IPS-18a (cell line): Measurements from ENCODE around the gene CAPN9.
"Not testable (repeated sequence)": the region's sequence is repeated elsewhere in the genome, so short reads cannot be mapped to it uniquely, and the experiment has no call there.

Source experiments
- H3K27ac ChIP-seq: one replicate; pipeline ENCODE4 v1.5.1; 2013; ENCODE audit warnings: low read length
- H3K27me3 ChIP-seq: one replicate; pipeline ENCODE4 v1.6.1; 2013; ENCODE audit warnings: mild to moderate bottlenecking, low read length; ENCODE audit not compliant: control insufficient read depth, insufficient read depth
- H3K36me3 ChIP-seq: one replicate; pipeline ENCODE4 v1.6.1; 2013; ENCODE audit warnings: low read depth, low read length; ENCODE audit not compliant: control insufficient read depth
- H3K4me1 ChIP-seq: one replicate; pipeline ENCODE4 v1.6.1; 2013; ENCODE audit warnings: low read depth, low read length; ENCODE audit not compliant: control insufficient read depth
- H3K4me3 ChIP-seq: one replicate; pipeline ENCODE4 v1.5.1; 2013; ENCODE audit warnings: low read length
- H3K9ac ChIP-seq: one replicate; pipeline ENCODE4 v1.6.1; 2013; ENCODE audit warnings: mild to moderate bottlenecking, low read length, moderate library complexity
- H3K9me3 ChIP-seq: one replicate; pipeline ENCODE4 v1.6.1; 2013; ENCODE audit warnings: low read depth, low read length; ENCODE audit not compliant: control insufficient read depth

The CAPN9 gene

GRCh38 chr1:230836793-230837192 lies 89.6 kb downstream of the CAPN9 start:
- H3K27ac ChIP-seq = no peak overlapping the region
- no peaks in the 10 kb centered on the region for H3K27me3 ChIP-seq
- H3K9me3 ChIP-seq = no peaks in the 10 kb centered on the region
- peaks cover 12% of the 10 kb centered on the region for H3K36me3 ChIP-seq
- H3K9ac ChIP-seq = no peak overlapping the region
- H3K4me1 ChIP-seq = no peaks in the 10 kb centered on the region
- H3K4me3 ChIP-seq = no peak overlapping the region

- peaks cover 28% of the 10 kb centered on the region for H3K36me3 ChIP-seq
- no peaks in the 10 kb centered on the region for H3K27me3 ChIP-seq
- no peaks in the 10 kb centered on the region for H3K4me1 ChIP-seq
- H3K9ac ChIP-seq = no peak overlapping the region
- no peak overlapping the region for H3K4me3 ChIP-seq
- no peak overlapping the region for H3K27ac ChIP-seq
- no peaks in the 10 kb centered on the region for H3K9me3 ChIP-seq
Observed at GRCh38 chr1:230839173-230839572, 92.0 kb downstream of the CAPN9 start.

- peaks cover 28% of the 10 kb centered on the region for H3K36me3 ChIP-seq
- H3K9ac ChIP-seq = no peak overlapping the region
- H3K27ac ChIP-seq = no peak overlapping the region
- no peaks in the 10 kb centered on the region for H3K27me3 ChIP-seq
- no peak overlapping the region for H3K4me3 ChIP-seq
- H3K9me3 ChIP-seq = no peaks in the 10 kb centered on the region
- no peaks in the 10 kb centered on the region for H3K4me1 ChIP-seq
Observed at GRCh38 chr1:230842801-230843200, 95.6 kb downstream of the CAPN9 start.

- H3K27ac ChIP-seq = no peak overlapping the region
- peaks cover 21% of the 10 kb centered on the region for H3K36me3 ChIP-seq
- H3K9ac ChIP-seq = no peak overlapping the region
- no peaks in the 10 kb centered on the region for H3K27me3 ChIP-seq
- H3K4me1 ChIP-seq = no peaks in the 10 kb centered on the region
- H3K4me3 ChIP-seq = no peak overlapping the region
- H3K9me3 ChIP-seq = no peaks in the 10 kb centered on the region
Observed at GRCh38 chr1:230843503-230844309, 96.5 kb downstream of the CAPN9 start.

GRCh38 chr1:230844561-230844960 lies 97.4 kb downstream of the CAPN9 start:
- H3K9ac ChIP-seq = no peak overlapping the region
- H3K4me3 ChIP-seq = no peak overlapping the region
- H3K27me3 ChIP-seq = no peaks in the 10 kb centered on the region
- peaks cover 18% of the 10 kb centered on the region for H3K36me3 ChIP-seq
- no peaks in the 10 kb centered on the region for H3K4me1 ChIP-seq
- no peaks in the 10 kb centered on the region for H3K9me3 ChIP-seq
- H3K27ac ChIP-seq = no peak overlapping the region

- not testable (repeated sequence) for H3K4me1 ChIP-seq, H3K4me3 ChIP-seq, H3K27me3 ChIP-seq, H3K9me3 ChIP-seq, H3K9ac ChIP-seq, H3K27ac ChIP-seq
- peaks cover 18% of the 10 kb centered on the region for H3K36me3 ChIP-seq
Observed at GRCh38 chr1:230845184-230845583, 98.0 kb downstream of the CAPN9 start.

- no peak overlapping the region for H3K27ac ChIP-seq
- peaks cover 20% of the 10 kb centered on the region for H3K36me3 ChIP-seq
- H3K9me3 ChIP-seq = no peaks in the 10 kb centered on the region
- no peak overlapping the region for H3K9ac ChIP-seq
- no peak overlapping the region for H3K4me3 ChIP-seq
- peaks cover 3% of the 10 kb centered on the region for H3K4me1 ChIP-seq
- H3K27me3 ChIP-seq = no peaks in the 10 kb centered on the region
Observed at GRCh38 chr1:230848235-230848634, 101.0 kb downstream of the CAPN9 start.

GRCh38 chr1:230849451-230850224 lies 102.5 kb downstream of the CAPN9 start:
- Histone ChIP-seq H3K36me3 (peaks cover 17% of the 10 kb centered on the region), H3K9ac (no peak overlapping the region), H3K27me3 (no peaks in the 10 kb centered on the region), H3K4me3 (no peak overlapping the region), H3K9me3 (no peaks in the 10 kb centered on the region), H3K27ac (no peak overlapping the region), H3K4me1 (peaks cover 3% of the 10 kb centered on the region)

- Histone ChIP-seq H3K4me3 (no peak overlapping the region), H3K9ac (no peak overlapping the region), H3K9me3 (no peaks in the 10 kb centered on the region), H3K27ac (no peak overlapping the region), H3K4me1 (peaks cover 3% of the 10 kb centered on the region), H3K36me3 (peaks cover 24% of the 10 kb centered on the region), H3K27me3 (no peaks in the 10 kb centered on the region)
Observed at GRCh38 chr1:230850547-230850946, 103.4 kb downstream of the CAPN9 start.

- H3K36me3 ChIP-seq = peaks cover 24% of the 10 kb centered on the region
- no peak overlapping the region for H3K4me3 ChIP-seq
- no peak overlapping the region for H3K27ac ChIP-seq
- H3K9me3 ChIP-seq = no peaks in the 10 kb centered on the region
- H3K9ac ChIP-seq = no peak overlapping the region
- no peaks in the 10 kb centered on the region for H3K27me3 ChIP-seq
- H3K4me1 ChIP-seq = peaks cover 6% of the 10 kb centered on the region
Observed at GRCh38 chr1:230851291-230851691, 104.1 kb downstream of the CAPN9 start.
